GM19328 (cell line): Measurements from ENCODE around the gene CCNY.

ENCODE experiments used
- ATAC-seq: cut with Tn5 transposase; IDR thresholded peaks from one replicate; pipeline ENCODE4 v1.9.1; 2021; ENCODE audit warnings: mild to moderate bottlenecking, moderate library complexity; ENCODE audit not compliant: unreplicated experiment

Gene CCNY

DNA sequence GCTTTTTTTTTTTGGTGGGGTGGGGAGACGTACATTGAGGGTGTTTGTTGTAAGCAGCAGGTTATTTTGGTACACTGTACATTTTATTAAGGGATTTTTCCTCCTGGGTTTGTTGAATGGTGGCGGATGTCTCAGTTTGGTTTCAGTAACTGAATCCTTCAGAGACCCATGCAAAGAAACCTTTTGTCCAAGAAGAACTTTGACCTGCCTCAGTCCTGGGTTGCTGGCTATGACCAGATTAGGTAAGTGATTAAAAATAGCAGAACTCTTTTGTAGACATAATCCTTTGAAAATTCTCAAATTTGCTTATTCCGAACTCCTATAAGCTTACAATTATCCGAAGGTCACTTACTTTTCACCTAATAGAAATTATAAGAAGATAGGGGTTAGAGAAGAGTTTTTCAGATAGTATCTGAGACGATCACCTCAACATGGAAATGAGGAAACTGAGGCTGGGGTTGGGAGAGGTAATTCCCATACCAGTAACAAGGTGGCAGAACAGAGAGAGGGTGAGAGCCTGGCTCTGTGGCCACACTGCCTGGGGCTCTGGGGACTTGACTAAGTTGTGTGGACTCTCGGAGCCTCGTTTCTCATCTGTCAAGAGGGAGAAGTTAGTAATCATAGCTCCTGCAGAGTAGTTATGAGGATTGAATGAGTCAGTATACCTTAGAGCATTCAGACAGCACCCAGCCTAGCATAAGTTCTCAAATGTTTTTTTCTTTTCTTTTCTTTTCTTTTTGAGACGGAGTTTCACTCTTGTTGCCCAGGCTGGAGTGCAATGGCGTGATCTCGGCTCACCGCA, 87.4 kb downstream of the CCNY start:
- no peak for ATAC-seq

DNA sequence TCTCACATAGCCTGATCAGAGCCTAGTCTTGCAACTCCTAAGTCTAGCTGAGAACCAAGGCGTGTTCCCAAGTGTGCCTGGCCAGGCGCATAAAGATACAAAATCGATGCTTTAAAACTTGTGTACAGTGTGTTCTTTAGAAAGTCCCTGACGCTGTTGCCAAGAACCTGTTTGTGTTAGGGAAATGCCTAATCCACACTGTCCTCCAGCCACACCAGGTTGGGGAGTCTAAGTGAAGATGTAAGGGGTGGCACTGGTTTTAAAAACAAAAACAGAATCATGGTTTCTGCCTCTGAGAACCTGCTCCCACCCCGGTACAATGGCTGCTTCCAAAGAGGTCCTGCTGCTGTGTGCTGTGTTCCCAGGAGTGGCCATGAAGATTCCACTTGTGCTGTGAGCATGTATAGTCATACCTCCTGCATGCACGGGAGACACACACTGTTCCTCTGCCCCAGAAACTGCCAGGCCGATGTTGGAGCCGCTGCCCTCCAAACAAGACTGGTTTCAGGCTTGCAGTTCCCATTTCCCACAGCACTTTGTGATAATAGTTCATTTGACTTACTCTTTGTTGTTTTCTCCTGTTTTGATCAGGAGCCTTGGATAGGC, 88.5 kb downstream of the CCNY start:
- ATAC-seq = no peak

DNA sequence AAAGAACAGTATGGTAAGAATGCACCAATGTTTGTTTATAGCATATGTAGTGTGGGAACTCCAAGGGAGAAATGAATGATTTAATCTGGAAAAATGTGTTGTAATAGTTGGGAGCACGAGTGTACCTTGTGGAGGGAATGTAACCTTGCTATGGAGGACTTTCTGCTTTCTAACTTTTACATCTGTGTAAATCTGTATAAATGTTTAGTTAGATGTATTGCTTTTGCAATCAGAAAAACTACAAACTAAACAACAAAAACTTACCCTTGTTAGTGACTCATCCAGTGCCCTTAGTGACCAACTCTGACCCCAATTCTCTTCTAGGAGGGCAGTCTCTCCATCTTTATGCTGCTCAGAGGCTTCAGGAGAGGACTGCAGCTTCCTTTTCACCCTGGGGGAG, 89.3 kb downstream of the CCNY start:
- no peak for ATAC-seq

DNA sequence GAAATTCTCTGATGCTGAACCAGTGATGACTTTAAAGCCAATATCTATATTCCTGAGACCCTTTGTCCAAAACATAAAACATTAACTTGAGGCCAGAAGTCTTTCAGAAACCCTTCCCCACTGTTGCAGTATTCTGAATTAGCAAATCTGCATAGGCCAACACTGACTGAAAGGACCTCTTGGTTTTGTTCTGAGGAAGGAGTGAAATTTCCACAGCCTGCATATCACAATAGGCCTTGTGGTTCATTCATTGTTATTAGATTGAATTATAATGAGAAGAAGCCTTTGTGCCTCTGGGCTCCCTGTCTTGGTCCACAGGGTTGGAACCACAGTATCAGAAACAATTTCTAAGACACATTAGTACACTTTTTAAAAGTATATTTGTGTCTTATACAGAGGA, 90.3 kb downstream of the CCNY start:
- no peak for ATAC-seq

DNA sequence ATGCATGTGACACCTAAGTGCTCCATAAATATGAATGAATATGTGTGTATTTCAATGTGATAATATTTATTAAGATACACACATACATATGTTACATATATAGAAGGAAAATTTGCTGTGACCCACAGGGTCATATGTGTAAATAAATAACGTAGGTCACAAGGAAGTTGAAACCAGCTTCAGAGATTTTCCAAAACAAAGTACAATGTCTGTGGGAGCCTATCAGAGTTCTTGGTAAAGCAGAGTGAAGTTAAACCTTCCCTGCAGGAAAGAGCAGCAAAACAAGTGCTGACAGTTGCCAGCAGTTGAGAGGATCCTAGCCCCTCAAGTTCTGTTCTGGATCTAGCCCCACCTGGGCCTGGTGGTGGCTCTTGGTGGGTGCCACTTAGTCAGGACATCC, 91.2 kb downstream of the CCNY start:
- no peak for ATAC-seq

DNA sequence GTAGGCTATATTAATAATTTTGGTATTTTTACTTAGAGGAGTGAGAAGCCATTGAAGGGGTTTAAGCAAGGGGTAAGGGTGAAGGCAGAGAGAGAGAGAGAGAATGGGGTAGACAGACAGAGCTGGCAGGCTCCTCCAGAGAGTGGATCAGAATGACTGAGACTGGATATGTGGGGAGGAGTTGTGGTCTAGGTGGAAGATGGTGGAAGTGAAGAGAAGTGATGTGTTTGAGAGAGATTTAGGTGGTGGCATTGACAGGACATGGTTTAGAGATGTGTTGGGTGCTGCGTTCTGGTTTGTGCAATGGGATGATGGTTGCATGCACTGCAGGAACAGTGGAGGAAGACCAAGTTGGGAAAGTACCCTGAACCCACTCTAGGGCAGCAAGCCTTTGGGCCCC, 92.2 kb downstream of the CCNY start:
- no peak for ATAC-seq

DNA sequence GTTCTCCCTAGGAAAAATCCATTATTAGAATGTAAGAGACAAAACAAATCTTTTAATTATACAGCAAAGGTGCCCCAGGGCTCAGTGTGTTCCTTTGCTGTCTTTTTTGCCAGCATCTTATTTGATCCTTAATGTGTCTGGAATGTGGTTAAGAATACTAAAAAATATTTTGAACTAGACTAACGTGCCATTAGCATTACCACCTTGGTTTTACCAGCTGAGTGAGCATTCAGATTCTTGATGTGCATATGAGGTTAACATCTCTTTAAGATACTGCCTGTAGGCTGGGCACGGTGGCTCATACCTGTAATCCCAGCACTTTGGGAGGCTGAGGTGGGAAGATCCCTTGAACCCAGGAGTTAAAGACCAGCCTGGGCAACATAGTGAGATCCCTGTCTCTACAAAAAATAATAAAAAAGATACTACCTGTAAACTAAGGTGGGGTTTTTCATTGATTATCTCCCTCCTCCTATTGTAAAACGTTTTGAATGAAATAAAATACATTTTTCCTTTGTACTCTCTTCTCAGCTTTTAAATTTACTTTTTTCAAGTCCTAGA, 96.6 kb downstream of the CCNY start:
- no peak for ATAC-seq

DNA sequence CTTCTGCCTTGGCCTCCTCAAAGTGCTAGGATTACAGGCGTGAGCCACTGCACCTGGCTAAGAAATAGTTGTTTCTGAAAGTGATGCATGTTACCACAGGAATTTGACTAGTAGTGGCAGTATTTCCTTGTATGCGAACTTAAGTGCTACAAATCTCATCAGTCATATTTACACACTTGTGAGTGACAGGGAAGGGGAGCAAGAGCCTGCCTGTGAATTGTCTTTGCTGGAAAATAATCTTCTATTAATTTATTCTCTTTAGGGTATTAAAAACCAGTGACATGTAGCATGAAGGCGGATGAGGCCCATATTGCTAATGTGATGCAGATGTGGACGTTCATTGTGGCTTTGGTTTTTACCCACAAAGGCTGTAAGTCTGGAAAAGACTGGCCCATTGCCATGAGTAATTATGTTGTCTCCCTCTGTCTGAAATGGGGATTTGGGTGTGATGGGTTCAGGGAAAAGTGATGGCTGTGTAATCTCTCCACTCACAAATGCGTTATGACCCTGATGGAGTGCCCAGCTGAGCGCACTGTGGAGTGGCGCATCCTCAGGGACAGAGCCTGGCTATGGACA, 97.6 kb downstream of the CCNY start:
- no peak for ATAC-seq

DNA sequence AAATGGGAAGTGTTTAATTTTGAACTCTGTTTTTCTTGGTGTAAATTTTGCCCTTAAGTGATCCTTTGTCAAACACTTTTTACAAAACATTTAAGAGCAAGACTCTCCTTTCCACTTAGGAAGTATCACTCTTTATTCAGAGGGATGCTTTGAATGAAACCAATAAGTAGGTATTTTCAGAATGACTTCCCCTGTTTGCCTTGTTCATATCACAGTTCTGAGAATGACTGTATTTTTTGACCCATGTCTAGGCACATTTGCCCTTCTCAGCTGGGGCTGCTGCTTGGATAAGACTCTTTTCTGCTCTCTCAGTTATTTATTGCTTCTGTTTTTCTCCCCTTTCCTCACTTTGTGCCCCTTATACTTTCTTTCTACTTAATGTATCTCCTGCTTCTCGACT, 98.2 kb downstream of the CCNY start:
- ATAC-seq = no peak

DNA sequence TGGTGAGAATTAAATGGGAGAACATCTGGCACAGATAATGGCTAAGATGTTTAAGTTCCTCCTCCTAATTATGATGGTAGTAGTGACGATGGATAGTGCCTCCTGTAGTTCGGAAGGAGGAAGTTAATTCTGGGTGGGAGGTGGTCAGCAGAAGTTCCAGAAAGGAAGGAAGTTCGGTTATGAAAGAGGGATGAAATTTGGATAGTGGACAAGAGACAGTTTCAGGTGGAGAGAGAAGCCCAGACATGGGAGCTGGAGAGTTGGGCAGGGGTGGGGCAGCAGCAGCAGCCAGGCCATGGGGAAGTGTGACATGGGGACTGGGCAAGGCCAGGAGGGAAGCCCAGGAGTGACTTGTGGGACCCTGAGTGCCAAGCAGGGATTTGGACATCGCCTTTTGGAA, 99.5 kb downstream of the CCNY start:
- no peak for ATAC-seq

DNA sequence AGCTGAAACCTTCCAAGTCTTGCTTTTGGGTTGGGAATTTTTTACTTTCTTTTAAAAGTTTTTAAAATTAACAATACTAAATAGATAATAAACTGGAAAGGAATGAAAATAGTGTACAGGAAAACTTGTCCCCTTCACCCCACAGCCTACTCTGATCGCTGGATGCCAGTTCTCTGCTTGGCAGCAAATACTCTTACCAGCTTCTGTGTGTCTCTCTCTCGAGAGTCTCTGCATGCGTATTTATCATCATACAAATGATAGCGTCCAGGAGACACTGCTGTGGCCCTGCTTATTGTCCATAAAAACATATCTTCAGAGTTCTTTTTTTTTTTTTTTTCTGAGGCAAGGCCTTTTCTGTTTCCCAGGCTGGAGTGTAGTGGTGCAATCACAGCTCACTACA, 101.5 kb downstream of the CCNY start:
- no peak for ATAC-seq

DNA sequence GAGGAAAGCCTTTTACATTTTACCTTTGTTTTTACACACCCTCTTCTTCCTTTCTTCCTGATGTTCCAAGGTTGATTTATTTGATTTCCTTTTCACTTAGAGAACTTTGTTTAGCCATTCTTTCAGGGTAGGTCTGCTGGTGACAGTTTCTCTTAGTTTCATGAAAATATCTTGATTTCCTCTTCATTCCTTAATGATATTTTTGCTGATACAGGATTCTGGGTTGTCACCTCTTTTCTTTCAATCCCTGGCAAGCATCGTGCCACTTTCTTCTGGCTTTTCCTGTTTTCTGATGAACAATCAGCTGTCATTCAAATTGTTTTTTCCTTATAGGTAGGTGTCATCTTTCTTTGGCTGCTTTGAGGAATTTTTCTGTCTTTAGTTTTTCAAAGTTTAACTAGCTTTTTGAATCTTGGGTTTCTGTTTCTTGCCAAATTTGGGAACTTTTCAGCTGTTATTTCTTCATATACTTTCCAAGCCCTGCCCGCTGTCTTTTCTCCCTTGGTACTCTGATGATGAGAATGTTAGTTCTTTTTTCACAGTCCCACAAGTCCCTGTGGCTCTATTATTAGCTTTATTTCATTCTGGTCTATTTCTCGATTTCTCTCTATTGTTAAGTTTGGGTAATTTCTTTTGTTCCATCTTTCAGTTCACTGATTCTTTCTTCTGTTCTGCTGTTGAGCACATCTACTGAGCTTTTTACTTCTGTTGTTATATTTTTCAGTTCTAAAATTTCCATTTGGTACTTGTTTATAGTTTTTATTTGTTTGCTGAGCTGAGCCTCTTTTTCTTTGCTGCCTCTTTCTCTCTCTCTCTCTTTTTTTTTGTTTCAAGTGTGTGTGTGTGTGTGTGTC, 102.6 kb downstream of the CCNY start:
- ATAC-seq = no peak

DNA sequence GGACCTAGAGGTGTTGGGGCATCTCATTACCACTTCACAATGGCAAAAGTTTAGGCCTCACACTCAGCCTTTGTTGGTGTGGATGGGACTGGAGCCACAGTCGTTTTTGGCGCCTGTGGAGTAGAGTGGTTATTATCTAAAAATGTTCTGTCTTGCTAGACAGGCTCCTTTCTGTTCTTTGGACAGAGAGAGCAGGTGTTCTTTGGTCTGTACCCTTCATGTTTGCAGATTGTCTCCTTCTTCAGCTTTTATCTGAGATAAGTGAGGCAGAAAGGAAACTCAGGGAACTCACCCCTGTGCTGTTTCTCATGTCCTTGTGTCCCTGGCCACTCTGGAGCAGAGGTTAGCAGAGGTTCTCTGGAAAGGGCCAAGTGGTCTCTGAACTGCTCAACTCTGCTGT, 103.7 kb downstream of the CCNY start:
- no peak for ATAC-seq

DNA sequence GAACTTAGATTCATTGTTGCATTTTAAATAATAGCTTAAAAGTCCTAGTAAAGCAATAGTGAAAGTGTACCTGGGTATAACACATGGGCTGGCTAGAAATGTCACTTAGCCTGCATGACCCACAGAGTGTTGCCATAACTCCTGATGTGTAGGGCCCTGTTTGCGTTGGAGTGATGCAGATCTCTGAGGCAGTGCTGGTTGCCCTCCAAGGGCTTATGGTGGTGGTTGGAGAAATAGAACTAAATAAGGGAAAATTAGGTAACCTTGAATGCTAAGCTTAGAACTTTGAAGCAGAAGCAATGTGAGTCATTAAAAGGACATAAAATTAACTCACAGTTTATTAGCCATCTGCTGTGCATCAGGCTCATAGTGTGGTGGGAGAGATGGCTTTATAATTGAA, 105.7 kb downstream of the CCNY start:
- ATAC-seq = no peak

DNA sequence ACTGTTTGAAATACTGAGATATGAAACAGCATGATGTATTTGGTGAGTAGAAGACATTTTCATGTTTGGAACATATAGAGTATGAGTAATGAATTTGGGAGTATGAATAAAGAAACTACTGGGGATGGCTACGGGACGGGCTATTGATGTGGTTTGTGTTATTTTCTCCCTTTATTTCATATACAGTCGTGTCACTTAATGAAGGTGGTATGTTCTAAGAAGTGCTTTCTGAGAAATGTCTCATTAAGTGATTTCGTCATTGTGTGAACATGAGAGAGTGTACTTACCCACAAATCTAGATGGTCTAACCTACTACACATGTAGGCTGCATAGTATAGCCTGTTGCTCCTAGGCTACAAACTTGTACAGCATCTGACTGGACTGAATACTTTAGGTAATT, 106.3 kb downstream of the CCNY start:
- ATAC-seq = no peak

DNA sequence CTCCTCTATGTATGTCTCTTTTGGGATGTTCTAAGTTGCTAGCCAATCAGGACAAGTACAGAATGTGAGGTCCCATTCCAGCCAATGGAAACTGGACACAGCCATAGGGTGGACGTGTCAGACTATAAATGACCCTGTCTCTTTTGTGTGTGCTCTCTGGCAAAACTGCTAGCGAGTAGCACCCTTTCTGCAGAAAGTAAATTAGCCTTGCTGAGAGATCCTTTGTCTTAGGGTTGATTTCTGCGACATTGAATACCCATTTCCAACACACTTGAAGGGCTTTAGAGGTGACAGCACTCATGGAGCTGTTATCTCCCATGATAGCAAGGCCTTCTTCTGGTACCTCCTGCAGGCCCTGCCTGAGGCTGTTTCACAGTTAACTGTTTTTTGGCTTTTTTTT, 107.5 kb downstream of the CCNY start:
- no peak for ATAC-seq

DNA sequence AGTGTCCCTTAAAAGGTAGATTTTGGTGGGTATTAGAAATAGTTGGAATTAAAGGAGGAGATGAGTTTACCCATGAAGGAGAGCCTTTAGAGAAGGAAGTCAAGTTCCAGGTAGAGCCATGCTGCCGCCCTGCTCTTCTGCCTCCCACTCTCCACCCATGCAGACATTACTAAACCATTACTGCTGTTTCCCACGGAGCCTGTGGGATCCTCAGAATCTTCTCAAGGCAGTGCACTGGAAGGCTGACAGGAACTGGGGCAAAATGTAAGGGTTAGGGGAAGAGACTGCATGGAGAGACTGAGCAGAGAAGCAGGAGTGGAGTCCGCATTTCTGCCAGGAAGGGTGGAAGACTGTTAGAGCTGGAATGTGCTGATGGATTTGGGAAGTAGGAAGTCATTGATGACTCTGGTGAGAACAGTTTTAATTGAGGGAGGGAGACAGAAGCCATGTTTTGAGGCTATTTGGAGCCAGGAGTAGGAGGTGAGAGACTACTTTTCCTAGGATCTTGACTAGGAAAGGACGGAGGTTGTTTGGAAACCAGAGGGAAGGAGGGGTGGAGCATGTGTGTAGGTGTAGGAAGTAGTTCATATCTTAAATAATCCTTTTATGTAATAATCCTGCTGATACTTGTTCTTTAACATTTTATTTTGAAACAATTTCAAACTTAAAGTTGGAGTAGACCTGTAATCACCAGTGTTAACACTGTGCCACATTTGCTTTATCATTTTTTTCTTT, 109.0 kb downstream of the CCNY start:
- no peak for ATAC-seq

DNA sequence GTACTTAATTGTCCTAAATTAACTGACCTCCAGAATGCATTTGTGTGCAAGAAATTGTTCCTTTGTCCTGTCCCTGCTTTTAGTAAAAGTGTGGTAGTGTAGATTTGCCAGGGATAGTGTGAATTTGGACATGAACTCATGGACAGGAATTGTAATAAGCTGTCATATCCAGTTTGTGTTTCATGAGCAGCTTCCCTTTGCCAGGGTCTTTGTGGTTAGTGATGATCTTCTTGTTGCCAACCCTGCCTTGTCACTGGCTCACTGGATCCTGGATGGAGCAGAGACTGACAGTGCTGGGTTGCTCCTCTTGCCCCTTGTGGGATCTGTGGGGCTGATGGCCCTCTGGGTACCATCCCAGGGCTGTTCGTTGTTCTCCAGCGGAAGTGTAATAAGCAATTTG, 110.1 kb downstream of the CCNY start:
- ATAC-seq = no peak

DNA sequence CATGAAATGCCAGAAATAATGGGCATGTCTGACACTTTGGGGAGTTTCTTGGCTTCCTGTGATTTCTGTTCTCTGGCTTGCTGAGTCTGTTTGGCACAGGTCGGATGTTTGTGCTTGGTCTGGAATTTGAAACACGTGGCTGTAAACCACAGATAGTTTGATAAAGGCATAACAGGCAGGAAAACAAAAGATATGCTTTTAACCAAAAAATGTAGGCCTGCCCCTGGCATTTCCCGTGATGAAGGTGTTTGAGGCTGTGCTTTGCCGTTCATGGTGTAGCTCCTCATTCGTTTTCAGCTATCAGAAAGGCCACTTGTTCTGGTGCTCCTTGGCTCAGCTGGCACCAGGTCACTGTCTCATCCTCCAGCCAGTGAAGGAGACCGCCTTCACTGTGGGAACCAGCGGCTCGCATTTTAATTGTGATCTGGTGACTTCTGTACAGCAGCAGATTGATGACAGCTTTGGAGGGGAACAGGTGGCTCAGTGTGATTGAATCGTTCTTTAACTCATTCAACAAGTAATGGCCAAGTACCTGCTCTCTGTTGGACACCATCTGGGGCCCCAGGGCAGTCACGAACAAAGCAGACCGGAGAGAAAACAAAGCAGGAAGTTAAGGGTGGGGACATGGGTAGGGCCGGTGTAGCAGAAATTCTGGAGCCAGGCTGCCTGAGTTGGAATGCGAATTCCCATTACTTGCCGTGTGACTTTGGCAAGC, 111.5 kb downstream of the CCNY start:
- no peak for ATAC-seq
